Brain pericyte (primary cell): Measurements from ENCODE around the gene SEPSECS.
A peak's percentile ranks its signal among the peaks of the same experiment; 100 is the strongest.

Experiments used
- DNase-seq: peaks from one replicate; pipeline ENCODE4 v3.0.0-alpha.2; 2012; ENCODE audit warnings: low read depth, low spot score

Gene SEPSECS

GRCh38 chr4:25159837-25160713, at the start of gene SEPSECS:
TSS of gene SEPSECS (minus strand) at chr4:25160449. CDS start at chr4:25160369, 80 bp downstream.
- DNase-seq = peak; percentile 89

DNA sequence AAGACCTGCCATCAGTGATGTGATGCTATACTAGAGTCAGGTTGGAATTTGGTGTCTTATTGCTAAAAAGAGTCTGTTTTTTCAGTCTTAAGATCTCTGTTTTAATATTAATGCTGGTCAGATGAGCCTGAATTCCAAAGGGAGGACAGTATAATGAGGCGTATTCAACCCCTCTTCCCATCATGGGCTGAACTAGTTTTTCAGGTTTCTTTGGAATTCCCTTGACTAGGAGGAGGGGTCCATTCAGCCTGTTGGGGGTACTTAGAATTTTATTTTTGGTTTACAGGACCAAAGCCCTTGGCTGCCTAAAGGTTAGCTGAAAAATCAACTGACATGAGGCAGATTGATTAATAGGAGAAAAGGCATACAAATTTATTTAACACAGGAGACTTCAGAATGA, 49.5 kb upstream of the SEPSECS start:
- DNase-seq = no peak

GRCh38 chr4:25207997-25208396, 47.7 kb upstream of the SEPSECS start:
- DNase-seq = no peak

- no peak for DNase-seq
These were observed 38.5 kb upstream of the SEPSECS start for GRCh38 chr4:25198713-25199112.

DNA sequence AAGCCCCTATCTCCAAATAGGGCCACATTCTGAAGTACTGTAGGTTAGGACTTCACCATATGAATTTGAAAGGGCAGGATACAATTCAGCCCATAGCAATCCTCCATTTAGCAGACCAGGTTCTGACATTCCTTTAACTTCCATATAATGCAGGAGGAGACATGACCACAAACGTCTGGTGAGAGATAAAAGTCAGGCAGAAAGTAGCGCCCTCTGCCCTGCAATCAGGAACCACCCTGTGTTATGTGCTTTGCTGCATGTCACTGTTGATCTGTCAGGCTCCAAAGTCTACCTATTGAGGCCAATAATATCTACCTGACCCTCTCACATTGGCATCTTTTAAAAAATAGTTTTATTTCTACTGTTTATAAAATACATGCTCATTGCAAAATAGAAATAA, 30.2 kb upstream of the SEPSECS start:
- no peak for DNase-seq

- DNase-seq = no peak
These were observed 23.8 kb upstream of the SEPSECS start for GRCh38 chr4:25184056-25184455.

DNA sequence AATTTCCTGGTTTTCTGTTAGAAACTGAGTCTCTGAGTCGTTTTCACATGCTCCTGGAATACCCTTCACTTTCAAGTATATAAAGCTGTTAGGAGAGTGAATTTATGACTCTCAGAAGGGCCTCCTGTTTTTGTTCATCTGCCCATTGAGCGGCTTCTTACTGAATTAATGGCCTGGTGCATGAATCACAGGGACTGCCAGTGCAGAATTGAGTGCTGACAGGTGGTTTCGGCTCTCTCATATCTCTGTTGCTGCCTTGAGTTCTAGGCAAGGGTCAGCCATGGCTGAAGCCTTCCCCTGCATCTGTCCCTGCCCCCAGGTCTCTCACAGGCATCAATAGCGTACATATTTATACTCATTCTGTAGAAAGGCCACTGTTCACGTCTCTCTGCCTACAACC, 22.7 kb upstream of the SEPSECS start:
- DNase-seq = no peak

- no peak for DNase-seq
These were observed 20.4 kb upstream of the SEPSECS start for GRCh38 chr4:25180524-25181131.

GRCh38 chr4:25178838-25179261, 18.6 kb upstream of the SEPSECS start:
- DNase-seq = no peak

- no peak for DNase-seq
These were observed 16.9 kb upstream of the SEPSECS start for GRCh38 chr4:25177147-25177546.

DNA sequence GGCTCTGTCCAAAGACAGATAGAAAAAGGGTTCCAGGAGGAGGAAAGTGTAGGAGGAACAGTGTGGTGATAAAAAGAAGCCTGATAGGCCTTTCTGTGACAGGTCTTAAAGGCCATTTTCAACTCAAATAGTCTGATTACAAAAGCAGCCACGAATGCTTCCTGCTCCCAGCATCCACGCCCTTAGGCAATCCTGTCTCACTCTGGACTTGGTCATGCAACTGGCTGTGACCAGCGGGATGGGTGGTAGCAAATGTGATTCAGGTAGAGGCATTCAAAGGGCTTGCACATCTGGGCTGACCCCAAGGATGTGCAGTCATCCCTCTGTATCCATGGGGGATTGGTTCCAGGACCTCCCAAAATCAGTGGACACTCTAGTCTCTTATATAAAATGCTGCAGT, 14.4 kb upstream of the SEPSECS start:
- no peak for DNase-seq

DNA sequence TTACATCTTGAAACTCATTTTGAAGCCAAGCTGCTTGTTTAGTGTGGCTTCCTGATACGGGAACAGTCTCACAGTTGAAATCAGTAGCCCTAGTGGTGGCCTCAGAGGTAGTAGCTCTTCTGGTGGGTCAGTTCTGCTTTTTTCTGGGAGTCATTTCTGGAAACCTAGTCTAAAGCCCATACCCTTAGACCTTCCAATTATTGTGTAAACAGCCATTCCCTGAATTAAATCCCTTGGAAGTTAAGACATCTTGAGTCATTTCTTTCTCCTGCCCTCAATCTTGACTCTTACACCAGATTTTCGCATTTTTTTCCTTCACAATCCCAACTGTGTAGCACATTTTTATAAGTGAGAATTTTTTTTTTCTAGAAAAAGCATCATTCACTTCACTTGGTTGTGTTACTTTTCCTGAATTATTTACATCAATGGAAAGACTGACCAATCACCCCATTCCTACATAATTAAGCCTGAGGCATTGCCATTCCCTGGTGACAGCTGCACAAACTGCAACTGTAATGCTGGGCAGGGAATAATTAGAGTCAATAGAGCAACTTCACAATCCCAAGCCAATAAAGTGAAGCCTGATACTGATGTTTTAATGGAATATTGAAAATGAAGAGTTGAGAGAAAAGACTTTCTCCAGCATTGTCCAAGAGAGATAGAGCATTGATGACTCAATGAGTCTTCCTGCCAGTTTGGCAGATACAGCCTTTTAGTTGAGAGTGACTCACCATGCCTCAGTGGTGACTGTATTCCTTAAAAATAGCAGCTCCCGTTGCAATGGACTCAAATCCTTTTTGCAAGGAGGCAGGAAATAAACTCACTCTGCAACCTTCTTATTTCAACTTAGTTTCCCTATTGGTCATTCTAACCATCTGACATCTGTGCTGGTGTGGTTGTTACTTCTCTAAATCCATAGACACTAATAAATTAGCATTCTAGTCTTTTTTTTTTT, 13.0 kb upstream of the SEPSECS start:
- DNase-seq = peak; percentile 64

DNA sequence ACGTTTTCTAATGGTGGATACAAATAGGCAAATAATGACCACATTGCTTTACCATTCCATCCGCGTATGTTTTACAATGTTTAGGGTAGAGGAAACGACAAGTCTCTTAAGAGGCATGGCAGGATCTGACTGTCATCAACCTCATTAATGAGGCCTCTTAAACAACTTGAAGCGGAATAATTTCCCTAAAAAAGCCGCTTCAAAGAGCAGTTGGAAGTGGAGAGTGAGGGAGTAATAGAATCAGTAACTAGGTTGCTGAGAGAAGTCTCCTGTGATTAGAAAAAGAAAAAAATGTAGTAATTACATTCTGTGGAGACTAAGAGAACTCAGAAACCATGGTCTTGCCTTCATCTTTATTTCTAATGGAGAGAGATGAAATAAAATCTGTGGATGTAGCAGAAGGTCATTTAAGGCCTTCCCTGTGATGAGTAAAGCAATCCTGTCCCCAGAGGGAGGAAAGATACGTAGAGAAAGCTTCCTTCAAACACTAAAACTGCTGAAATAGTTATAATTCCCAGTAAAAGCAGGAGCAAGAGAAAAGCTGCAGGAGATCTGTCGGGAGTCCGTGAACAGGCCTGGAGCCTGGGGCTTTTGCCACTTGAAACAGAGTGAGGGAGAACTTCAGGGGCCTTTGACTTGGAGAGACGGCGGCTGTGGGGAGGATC, 11.1 kb upstream of the SEPSECS start:
- DNase-seq = no peak

GRCh38 chr4:25169446-25169845, 9.2 kb upstream of the SEPSECS start:
- no peak for DNase-seq

DNA sequence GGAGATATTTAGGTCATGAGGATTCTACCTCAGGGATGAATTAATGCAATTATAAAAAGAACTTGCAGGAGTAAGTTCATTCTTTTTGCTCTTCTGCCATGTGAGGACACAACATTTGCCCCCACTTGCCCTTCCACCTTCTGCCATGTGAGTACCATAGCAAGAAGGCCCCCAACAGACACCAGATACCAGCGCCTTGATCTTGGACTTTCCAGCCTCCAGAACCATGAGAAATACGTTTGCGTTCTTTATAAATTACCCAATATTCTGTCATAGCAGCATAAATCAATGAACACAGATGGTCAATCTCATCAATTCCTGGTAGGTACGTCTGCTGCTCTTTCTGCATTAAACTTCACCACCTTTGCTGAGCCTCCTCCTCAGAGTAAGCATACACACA, 5.7 kb upstream of the SEPSECS start:
- DNase-seq = no peak

- no peak for DNase-seq
These were observed 2.9 kb upstream of the SEPSECS start for GRCh38 chr4:25163196-25163595.

GRCh38 chr4:25162566-25162965, 2.3 kb upstream of the SEPSECS start:
- DNase-seq = no peak

DNA sequence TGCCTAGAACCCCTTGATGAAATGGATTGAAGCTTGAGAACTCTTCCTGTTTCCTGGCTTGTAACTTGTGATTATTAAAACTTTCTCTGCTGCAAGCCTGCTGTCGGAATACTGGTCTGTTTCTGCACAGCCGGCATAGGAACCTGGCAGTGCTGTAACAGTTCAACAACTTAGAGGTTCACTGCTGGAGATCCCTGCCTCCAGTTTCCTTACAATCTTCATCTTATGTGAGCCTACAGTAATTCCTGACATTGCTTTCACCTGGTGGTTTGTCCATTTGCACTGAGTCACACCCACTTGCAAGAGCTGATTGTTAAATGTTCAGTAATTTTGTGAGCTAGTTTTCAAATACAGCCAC, 1.3 kb upstream of the SEPSECS start:
- no peak for DNase-seq

DNA sequence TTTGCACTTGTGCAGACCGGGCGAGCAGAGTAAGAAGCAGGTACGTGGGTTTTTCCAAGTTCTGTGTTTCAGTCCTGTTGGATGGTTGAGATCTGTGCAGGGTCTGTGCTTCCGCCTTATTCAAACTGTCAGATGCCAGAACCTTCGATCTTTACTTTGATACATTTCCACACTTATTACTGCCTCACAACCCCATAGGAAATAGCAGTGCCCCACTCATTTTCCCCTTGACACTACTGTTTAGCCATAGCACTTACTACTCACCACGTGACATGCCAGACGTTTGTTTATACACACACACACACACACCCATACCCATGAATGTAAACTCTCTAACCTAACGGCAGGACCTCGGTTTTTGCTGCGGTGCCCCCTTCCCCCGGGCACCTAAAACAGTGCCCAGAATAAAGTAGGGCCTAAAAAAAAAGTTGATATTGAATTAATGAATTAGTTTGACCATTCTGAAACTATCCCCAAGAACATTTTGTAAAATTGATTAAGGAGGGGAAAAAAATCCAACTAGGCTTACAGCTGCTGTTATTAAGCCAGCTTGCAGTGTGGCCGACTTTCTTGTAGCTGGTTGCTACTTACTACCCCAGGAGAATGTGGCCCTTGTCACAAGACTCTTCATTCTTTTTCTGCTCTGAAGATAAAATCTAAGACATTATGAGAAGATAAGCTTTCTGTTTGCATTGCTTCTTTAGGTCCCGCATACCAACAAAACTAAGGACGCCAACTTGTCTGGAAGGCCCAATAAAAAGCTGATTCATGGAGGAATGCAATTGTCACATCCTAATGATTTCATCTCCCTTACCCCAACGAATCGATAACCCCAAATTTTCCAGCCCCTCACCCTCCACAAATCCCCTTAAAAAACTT, 704 bp upstream of the SEPSECS start:
- DNase-seq = no peak

GRCh38 chr4:25158817-25159216, 1.4 kb downstream of the SEPSECS start:
- DNase-seq = no peak

- DNase-seq = no peak
These were observed 3.2 kb downstream of the SEPSECS start for GRCh38 chr4:25157081-25157480.
